GM06990 (cell line): ENCODE data around the gene TJP2.

Source experiments
- DNase-seq: peaks from one replicate; pipeline ENCODE4 v3.0.0-alpha.2; 2011; ENCODE audit not compliant: insufficient read length; ENCODE audit errors: extremely low read depth
- H3K27me3 ChIP-seq: replicated peaks from 2 replicates; pipeline ENCODE4 v1.6.0; 2011; ENCODE audit warnings: low read length; ENCODE audit not compliant: control insufficient read depth, insufficient read depth
- H3K36me3 ChIP-seq: 2 replicates; pipeline ENCODE4 v1.5.1; 2011; ENCODE audit warnings: low read length; ENCODE audit not compliant: control insufficient read depth, insufficient read depth
- H3K4me3 ChIP-seq: replicated peaks from 2 replicates; pipeline ENCODE4 v1.5.1; 2011; ENCODE audit warnings: low read depth, mild to moderate bottlenecking, control low read depth, low read length
- CTCF ChIP-seq: IDR thresholded peaks from 2 replicates; pipeline ENCODE4 v1.5.1; 2011; ENCODE audit warnings: low read length, control low read depth, mild to moderate bottlenecking, inconsistent platforms; ENCODE audit not compliant: insufficient read depth, poor library complexity, severe bottlenecking

TJP2 gene

GRCh38 chr9:69260161-69260560 is 86.1 kb downstream of the TJP2 start:
- no peaks in the 10 kb centered on the region for H3K36me3 ChIP-seq
- no peak overlapping the region for H3K4me3 ChIP-seq
- H3K27me3 ChIP-seq, result no peaks in the 10 kb centered on the region
- no peak for DNase-seq
- no peak for TF ChIP-seq CTCF

- H3K27me3 ChIP-seq, result no peaks in the 10 kb centered on the region
- no peak for DNase-seq
- no peaks in the 10 kb centered on the region for H3K36me3 ChIP-seq
- no peak overlapping the region for H3K4me3 ChIP-seq
- no peak for TF ChIP-seq CTCF
These were observed 87.6 kb downstream of the TJP2 start for GRCh38 chr9:69261636-69262035.

DNA sequence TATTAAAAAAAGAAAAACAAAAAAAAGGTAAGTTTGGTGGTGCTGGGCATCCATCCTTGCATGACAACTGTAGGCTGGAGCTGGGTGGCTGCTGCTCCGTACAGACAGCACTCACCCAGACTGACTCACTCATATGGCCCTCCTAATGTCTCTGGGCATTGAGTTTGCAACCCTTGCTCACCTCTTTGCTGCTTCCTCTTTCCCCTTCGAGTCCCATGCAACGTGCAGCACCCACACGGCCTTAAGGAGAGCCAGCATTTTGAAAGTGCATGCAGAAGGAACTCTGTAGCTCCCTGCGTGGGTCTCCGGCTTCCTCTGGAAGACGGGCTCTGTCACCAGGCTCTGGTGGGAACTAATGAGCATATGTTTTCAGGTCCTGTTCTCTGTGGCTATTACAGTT is 90.4 kb downstream of the TJP2 start:
- no peak overlapping the region for H3K4me3 ChIP-seq
- H3K27me3 ChIP-seq, result no peaks in the 10 kb centered on the region
- no peaks in the 10 kb centered on the region for H3K36me3 ChIP-seq
- DNase-seq, result no peak
- no peak for TF ChIP-seq CTCF

GRCh38 chr9:69265891-69266290 is 91.8 kb downstream of the TJP2 start:
- no peak overlapping the region for H3K4me3 ChIP-seq
- TF ChIP-seq CTCF, result no peak
- no peaks in the 10 kb centered on the region for H3K27me3 ChIP-seq
- DNase-seq, result no peak
- H3K36me3 ChIP-seq, result no peaks in the 10 kb centered on the region

DNA sequence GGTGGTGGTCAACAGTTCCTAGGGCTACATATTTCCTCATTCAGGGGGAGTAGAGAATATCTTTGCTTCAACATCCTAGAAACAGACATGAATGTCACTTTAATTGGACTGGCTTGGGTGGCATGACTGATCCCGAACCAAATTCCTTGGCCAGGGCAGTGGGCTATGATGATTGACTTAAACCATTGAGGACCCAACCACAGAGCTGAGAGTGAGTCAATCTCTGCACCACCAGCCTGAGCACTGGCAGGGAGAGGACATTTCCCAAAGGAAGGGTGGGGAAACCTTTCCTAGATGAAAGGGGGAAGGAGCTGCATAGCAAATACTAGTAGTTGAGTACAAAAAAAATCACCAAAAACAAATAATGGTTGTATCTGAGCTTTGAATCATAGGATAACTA is 98.1 kb downstream of the TJP2 start:
- TF ChIP-seq CTCF, result no peak
- H3K27me3 ChIP-seq, result no peaks in the 10 kb centered on the region
- no peak for DNase-seq
- no peaks in the 10 kb centered on the region for H3K36me3 ChIP-seq
- no peak overlapping the region for H3K4me3 ChIP-seq

GRCh38 chr9:69273161-69273560 is 99.1 kb downstream of the TJP2 start:
- Histone ChIP-seq H3K36me3 (no peaks in the 10 kb centered on the region), H3K27me3 (no peaks in the 10 kb centered on the region), H3K4me3 (no peak overlapping the region)
- TF ChIP-seq CTCF, result no peak
- no peak for DNase-seq
